SU-DHL-6 (cell line): ENCODE results near the gene MCRIP2.

ENCODE experiments used
- H2AFZ ChIP-seq: fragments of 200-600 bp; sonication (generic); 2 replicates; pipeline ENCODE4 v1.6.1; 2014; ENCODE audit warnings: low read depth, mild to moderate bottlenecking, moderate library complexity, mixed read lengths, antibody characterized with exemption, low read length; ENCODE audit not compliant: severe bottlenecking
- H3F3A ChIP-seq: fragments of 200-600 bp; shearing (Covaris generic); 2 replicates; pipeline ENCODE4 v1.6.0; 2016; ENCODE audit warnings: antibody characterized with exemption, mild to moderate bottlenecking; ENCODE audit not compliant: insufficient read depth
- H3K27ac ChIP-seq: fragments of 200-600 bp; sonication (generic); 2 replicates; pipeline ENCODE4 v1.5.1; 2016; ENCODE audit warnings: low read depth, mild to moderate bottlenecking, low read length, moderate library complexity, mixed read lengths
- H3K27me3 ChIP-seq: fragments of 200-600 bp; sonication (generic), shearing (Covaris generic); 2 replicates; pipeline ENCODE4 v1.6.0; 2014; ENCODE audit warnings: mild to moderate bottlenecking, low read length
- H3K36me3 ChIP-seq: fragments of 200-600 bp; sonication (generic); 2 replicates; pipeline ENCODE4 v1.6.1; 2014; ENCODE audit warnings: mild to moderate bottlenecking, low read length, mixed read lengths
- H3K4me2 ChIP-seq: fragments of 300-600, 200-600 bp; shearing (Covaris generic), sonication (generic); 2 replicates; pipeline ENCODE4 v1.6.0; 2014; ENCODE audit warnings: low read length, low read depth, mild to moderate bottlenecking; ENCODE audit not compliant: poor library complexity, severe bottlenecking
- H3K4me3 ChIP-seq: fragments of 200-600 bp; sonication (generic); 2 replicates; pipeline ENCODE4 v1.5.1; 2014; ENCODE audit warnings: antibody characterized with exemption, low read length, mild to moderate bottlenecking, mixed read lengths; ENCODE audit not compliant: insufficient read depth, poor library complexity, severe bottlenecking
- H3K79me2 ChIP-seq: fragments of 200-600 bp; sonication (generic); 2 replicates; pipeline ENCODE4 v1.6.1; 2014; ENCODE audit warnings: mild to moderate bottlenecking, low read length, moderate library complexity; ENCODE audit not compliant: insufficient read depth
- H3K9ac ChIP-seq: fragments of 200-600 bp; sonication (generic); 2 replicates; pipeline ENCODE4 v1.7.0; 2014; ENCODE audit warnings: mild to moderate bottlenecking, low read length
- H3K9me2 ChIP-seq: fragments of 200-600 bp; sonication (generic); replicated peaks from 2 replicates; pipeline ENCODE4 v1.6.1; 2014; ENCODE audit warnings: low read length; ENCODE audit not compliant: insufficient read depth
- H3K9me3 ChIP-seq: fragments of 200-600 bp; sonication (generic); 2 replicates; pipeline ENCODE4 v1.6.1; 2014; ENCODE audit warnings: low read length, mixed read lengths; ENCODE audit not compliant: insufficient read depth
- H4K20me1 ChIP-seq: fragments of 200-600 bp; sonication (generic); 2 replicates; pipeline ENCODE4 v1.6.1; 2014; ENCODE audit warnings: low read depth, mild to moderate bottlenecking, antibody characterized with exemption, low read length, moderate library complexity, mixed read lengths
- CTCF ChIP-seq: fragments of 200-600 bp; sonication (generic); IDR thresholded peaks from one replicate; pipeline ENCODE4 v1.5.1; 2017; ENCODE audit warnings: antibody characterized with exemption, mild to moderate bottlenecking, low read length, moderate library complexity; ENCODE audit not compliant: insufficient read depth, poor library complexity, severe bottlenecking
- EZH2phosphoT487 ChIP-seq: fragments of 200-600 bp; sonication (generic), shearing (Covaris generic); conservative IDR thresholded peaks from 2 replicates; pipeline ENCODE4 v1.6.1; 2018; ENCODE audit warnings: mild to moderate bottlenecking, antibody characterized with exemption, low read length, moderate library complexity, mixed read lengths

The MCRIP2 gene

DNA sequence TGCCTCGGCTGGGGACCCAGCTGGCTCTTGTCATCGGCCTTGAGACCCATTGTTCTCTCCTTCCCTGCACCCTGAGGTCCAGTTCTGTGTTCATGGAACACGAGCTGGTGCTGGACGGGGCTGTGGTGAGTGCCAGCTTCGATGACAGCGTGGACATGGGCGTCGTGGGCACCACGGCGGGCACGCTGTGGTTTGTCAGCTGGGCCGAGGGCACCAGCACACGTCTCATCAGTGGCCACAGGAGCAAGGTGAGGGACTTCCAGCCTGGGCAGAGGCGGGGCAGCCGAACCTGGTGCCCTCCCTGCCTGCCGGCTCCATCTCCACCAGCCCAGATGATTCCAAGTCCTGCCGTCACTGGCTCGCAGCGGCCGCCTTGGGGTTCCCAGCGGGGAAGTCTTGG, 21.0 kb downstream of the MCRIP2 start:
- no peak for TF ChIP-seq CTCF
- TF ChIP-seq EZH2phosphoT487: no peak
- Histone ChIP-seq H3K36me3 (no peaks in the 10 kb centered on the region), H3K4me3 (no peak overlapping the region)

DNA sequence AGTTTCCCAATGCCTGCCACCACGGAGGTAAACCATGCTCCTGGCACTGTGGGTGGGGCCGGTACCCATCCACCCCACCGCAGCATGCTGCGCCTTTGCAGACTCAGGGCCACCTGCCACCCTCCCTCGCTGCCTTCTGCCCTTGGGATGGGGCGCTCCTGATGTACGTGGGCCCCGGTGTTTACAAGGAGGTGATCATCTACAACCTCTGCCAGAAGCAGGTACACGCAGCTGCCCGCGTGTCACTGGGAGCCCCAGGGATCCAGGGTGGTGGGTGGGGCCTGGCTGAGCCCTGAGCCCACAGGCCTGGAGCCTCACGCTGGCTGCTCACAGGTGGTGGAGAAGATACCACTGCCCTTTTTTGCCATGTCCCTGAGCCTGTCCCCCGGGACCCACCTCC, 24.9 kb downstream of the MCRIP2 start:
- H3K36me3 ChIP-seq: no peaks in the 10 kb centered on the region
- H3K9ac ChIP-seq: no peak overlapping the region
- H3K9me2 ChIP-seq: no peaks in the 10 kb centered on the region
- H3K4me2 ChIP-seq: no peak overlapping the region
- H3K9me3 ChIP-seq: no peaks in the 10 kb centered on the region
- H3K4me3 ChIP-seq: no peak overlapping the region
- no peak overlapping the region for H3K27ac ChIP-seq
- H4K20me1 ChIP-seq: no peaks in the 10 kb centered on the region
- no peaks in the 10 kb centered on the region for H3K27me3 ChIP-seq
- TF ChIP-seq CTCF: no peak
- TF ChIP-seq EZH2phosphoT487: no peak
- H3K79me2 ChIP-seq: peaks cover 8% of the 10 kb centered on the region; the same call in 1 of the 2 replicates
- H3F3A ChIP-seq: no peaks in the 10 kb centered on the region
- H2AFZ ChIP-seq: no peak overlapping the region

More for the DNA sequence above, 21.0 kb downstream of the MCRIP2 start:
- Histone ChIP-seq H2AFZ (no peak overlapping the region), H3K9me3 (no peaks in the 10 kb centered on the region), H4K20me1 (no peaks in the 10 kb centered on the region), H3K27ac (no peak overlapping the region), H3K9ac (no peak overlapping the region), H3K27me3 (no peaks in the 10 kb centered on the region), H3F3A (no peaks in the 10 kb centered on the region), H3K79me2 (no peaks in the 10 kb centered on the region), H3K4me2 (no peak overlapping the region), H3K9me2 (no peaks in the 10 kb centered on the region)

DNA sequence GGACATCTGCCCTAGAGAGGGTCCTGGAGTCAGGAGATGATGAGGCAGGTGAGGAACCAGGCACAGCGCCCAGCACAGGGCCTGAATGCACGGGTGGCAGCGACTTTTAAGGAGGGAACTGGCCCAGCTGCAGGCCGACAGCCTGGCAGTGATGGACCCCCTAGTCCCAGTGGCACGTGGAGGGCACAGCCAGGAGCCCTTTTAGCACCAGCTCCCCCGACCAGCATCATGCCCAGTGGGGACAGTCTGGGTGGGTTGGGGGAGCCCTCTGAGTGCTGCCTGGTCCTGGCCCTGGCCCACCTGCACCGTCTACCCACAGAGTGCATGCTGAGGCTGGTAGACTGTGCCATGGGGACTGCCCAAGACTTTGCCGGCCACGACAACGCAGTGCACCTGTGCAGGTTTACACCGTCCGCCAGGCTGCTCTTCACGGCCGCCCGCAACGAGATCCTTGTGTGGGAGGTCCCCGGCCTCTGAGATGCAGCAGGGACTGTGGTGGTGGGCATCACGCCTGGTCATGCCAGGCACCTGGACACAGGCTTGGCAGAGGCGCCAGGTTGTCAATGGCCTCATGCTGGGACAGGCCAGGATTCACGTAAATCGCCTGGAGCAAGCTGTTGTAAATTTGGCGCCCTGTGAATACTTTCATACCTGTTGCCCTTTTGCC, 25.6 kb downstream of the MCRIP2 start:
- Histone ChIP-seq H3K9me3 (no peaks in the 10 kb centered on the region), H3K27me3 (no peaks in the 10 kb centered on the region), H3K4me2 (peak overlapping the region; percentile 26), H3K27ac (no peak overlapping the region), H2AFZ (no peak overlapping the region), H3K4me3 (no peak overlapping the region), H3K9me2 (no peaks in the 10 kb centered on the region), H3K79me2 (peaks cover 8% of the 10 kb centered on the region; the same call in 1 of the 2 replicates), H3K36me3 (no peaks in the 10 kb centered on the region), H3F3A (no peaks in the 10 kb centered on the region), H3K9ac (peak overlapping the region; percentile 96), H4K20me1 (no peaks in the 10 kb centered on the region)
- TF ChIP-seq EZH2phosphoT487: no peak
- TF ChIP-seq CTCF: no peak
